Stimulated activated CD4-positive, alpha-beta T cell treated with anti-CD3 and anti-CD28 coated beads, TNF-alpha, amount 100 ng/mL, for 4 hours (primary cell): ENCODE results near the gene ZNF580.

Experiments used
- DNase-seq, 3 experiments: peaks; one replicate each; pipeline ENCODE4 v3.0.0-alpha.2; 2020; ENCODE audit warnings: low read depth in 3 of 3

ZNF580 gene

GRCh38 chr19:55660404-55660803 is 19.6 kb downstream of the ZNF580 start:
- DNase-seq = no peak

DNA sequence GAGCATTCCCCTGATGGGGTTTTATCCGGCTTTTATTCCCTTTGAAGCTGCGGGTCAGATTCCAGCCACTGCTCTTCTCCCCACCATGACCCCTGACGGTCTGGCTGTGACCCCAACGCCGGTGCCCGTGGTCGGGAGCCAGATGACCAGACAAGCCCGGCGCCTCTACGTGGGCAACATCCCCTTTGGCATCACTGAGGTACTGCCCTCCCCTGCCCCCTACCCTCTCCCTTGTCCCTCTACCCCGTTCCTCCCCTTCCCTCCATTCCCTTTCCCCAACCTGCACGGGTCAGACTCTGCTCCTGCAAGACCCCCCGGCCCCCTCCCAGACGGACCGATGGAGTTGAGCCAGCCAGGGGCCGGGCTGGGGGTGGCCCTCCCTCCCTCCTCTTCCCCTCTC is 20.2 kb downstream of the ZNF580 start:
- no peak for DNase-seq

GRCh38 chr19:55661826-55662225 is 21.0 kb downstream of the ZNF580 start:
- DNase-seq = no peak

- no peak for DNase-seq
These were observed 23.2 kb downstream of the ZNF580 start for GRCh38 chr19:55663846-55664536.

DNA sequence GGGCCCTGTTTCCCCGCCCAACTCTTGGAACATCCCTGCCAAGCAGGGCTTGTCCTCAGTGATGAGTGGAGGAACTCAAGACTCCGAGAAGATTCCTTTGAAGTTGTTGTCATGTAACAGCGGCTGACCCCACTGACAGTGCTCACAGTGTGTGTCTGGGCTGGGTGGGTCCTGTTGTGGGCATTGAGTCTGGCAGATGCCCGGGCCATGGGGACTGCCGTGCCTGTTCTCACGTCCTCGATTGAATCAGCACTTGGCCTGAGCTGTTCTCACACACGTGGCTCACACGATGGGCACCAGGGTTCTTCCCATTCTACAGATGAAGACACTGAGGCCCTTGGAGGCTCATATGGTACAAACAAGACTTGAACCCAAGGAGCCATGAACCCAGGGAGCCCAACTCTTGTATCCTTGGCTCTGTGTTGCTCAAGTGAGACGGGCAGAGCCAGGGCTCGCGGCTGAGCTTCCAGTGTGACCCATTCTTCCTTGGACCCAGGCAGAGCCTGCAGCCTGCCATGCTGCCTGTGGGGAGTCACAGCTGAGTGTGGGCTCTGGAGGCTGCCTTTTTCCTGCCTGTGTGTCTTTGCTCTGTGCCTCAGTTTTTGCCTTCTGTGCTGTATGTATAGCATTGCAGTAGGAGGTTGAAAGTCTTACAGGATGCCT is 25.7 kb downstream of the ZNF580 start:
- no peak for DNase-seq

GRCh38 chr19:55667006-55667381 is 26.2 kb downstream of the ZNF580 start:
- DNase-seq = no peak

DNA sequence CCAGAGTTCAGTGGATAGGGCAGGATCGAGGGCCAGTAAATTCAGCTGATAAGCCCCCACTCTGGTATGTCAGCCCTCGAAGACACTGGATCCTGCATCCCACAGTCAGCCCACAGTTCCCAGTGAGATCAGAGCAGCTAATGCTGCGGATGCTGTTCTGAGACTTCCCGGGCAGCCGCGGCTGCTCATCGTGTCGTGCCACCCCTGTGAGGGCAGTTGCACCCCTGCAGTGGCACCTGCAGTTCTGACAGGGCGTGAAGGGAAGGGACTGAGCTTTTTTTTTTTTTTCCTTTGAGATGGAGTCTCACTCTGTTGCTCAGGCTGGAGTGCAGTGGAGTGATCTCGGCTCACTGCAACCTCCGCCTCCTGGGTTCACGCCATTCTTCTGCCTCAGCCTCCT is 26.7 kb downstream of the ZNF580 start:
- no peak for DNase-seq

GRCh38 chr19:55667958-55668357 is 27.2 kb downstream of the ZNF580 start:
- no peak for DNase-seq

GRCh38 chr19:55668603-55669348 is 28.0 kb downstream of the ZNF580 start:
- no peak for DNase-seq

- DNase-seq = no peak
These were observed 28.8 kb downstream of the ZNF580 start for GRCh38 chr19:55669418-55670279.

DNA sequence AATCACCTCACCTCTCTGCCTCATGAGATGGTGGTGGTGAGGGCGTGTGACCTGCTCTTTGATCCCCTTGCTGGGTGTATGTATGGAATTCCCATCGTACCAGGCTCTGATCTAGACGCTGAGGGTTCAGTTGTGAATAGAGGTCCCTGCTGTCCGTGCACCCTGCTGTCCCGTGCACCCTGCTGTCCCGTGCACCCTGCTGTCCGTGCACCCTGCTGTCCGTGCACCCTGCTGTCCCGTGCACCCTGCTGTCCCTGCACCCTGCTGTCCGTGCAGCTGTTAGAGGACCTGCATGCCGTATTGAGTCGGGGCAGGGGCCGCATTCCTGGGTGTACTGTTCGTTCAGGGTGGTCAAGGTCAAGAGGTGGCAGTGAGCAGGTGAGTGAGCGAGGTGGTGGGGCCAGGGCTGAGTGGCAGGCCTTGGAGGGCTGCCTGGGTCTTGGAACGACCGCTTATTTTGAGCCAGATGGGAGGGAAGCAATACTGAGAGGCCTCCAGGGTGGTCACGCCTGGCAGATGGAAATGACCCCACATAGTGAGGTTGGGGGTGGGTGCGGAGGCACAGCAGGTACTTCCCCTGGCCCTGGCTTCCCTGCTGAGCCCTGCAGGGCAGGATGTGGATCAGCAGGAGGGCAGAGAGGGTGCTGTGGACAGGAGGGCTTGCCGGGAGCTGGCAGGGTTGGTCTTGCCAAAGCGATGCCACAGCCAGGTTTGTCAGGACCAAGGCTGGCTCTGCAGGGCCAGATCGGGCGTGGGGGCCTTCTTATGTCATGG is 29.7 kb downstream of the ZNF580 start:
- no peak for DNase-seq

- no peak for DNase-seq
These were observed 30.2 kb downstream of the ZNF580 start for GRCh38 chr19:55671054-55671378.

- DNase-seq = no peak
These were observed 31.6 kb downstream of the ZNF580 start for GRCh38 chr19:55672418-55672817.

- DNase-seq = no peak
These were observed 32.7 kb downstream of the ZNF580 start for GRCh38 chr19:55673465-55673864.

GRCh38 chr19:55673889-55674288 is 33.1 kb downstream of the ZNF580 start:
- no peak for DNase-seq

GRCh38 chr19:55674459-55674840 is 33.6 kb downstream of the ZNF580 start:
- DNase-seq = no peak

DNA sequence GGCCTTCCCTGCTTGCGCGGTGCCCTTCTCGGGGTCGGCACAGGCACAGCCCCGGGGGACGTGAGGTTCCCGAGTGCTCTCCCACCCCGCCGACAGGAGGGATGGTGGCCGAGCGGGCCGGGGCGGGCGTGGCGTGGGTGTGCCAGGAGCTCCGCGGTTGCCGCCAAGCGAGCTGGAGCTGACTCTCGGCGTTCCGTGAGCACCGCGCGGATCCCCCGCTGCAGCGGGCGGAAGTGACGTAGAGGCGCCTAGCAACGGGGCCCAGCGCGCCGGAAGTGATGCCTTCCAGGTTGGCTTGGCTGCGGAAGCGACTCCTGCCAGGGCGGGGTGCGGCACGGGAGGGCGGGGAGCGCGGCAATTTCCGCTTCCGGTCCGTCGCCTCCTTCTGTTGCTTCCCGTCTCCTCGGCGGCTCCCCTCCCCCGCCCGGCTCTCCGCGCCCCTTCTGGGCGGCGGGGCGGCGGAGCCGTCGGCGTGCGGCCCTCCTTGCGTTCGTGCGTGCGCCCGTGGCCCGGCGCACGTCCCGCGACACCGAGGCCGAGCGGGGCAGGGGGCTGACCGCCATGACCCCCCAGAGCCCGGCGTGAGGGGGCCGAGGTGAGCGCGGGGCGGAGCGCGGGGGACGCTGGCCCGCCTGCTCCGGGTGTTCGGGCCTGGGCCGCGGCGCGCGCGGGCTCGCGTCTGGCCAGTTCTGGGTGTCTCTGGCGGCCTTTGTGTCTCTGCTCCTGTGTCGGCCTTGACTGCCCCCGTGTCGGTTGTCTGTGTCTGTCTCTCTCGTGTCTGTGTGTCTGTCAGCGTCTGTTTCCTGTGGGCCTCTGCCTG is 34.2 kb downstream of the ZNF580 start, which contains the start of gene EPN1:
Gene EPN1 (plus strand): TSS at position 386 of the 820 bp plus-strand sequence. CDS start 3,402 bp downstream, outside the sequence.
- DNase-seq = peak; percentile 94 to 95 (median 94)

- DNase-seq = no peak
These were observed 35.0 kb downstream of the ZNF580 start for GRCh38 chr19:55675661-55676354.

DNA sequence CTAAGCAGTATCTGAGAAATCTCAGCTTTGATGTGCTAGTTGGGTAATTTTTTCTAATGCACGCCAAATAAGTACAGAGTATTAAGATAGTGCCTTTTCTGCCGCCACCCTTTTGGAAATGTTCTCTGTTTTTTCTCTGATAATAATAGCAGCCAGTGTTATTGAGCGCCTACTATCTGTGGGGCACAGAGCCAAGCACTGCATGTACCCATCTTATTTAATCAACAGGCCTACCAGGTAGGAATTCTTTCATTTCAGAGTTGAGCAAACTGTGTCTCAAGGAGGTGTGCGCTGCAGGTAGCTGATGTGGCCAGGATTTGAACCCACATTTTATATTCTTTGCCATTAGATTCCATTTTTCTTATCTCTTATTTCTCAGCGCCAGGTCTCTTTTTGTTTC is 35.6 kb downstream of the ZNF580 start:
- no peak for DNase-seq
